ENCODE data around the gene MINPP1.

MINPP1 gene

GRCh38 chr10:87518937-87519336, 14.2 kb downstream of the MINPP1 start:
- DNase-seq (ENCODE audit: insufficient read length, low spot score) = no peak
- no peak for FAIRE-seq

- DNase-seq (ENCODE audit: insufficient read length, low spot score) (no peak), FAIRE-seq (no peak)
Observed at GRCh38 chr10:87519582-87519981, 14.9 kb downstream of the MINPP1 start.

GRCh38 chr10:87523731-87524130, 19.0 kb downstream of the MINPP1 start:
- no peak for FAIRE-seq

GRCh38 chr10:87524296-87524695, 19.6 kb downstream of the MINPP1 start:
- DNase-seq (ENCODE audit: insufficient read length, low spot score) = no peak
- FAIRE-seq = no peak

More at GRCh38 chr10:87523731-87524130, 19.0 kb downstream of the MINPP1 start:
- DNase-seq (ENCODE audit: insufficient read length, low spot score) = no peak

- FAIRE-seq (no peak), DNase-seq (ENCODE audit: insufficient read length, low spot score) (no peak)
Observed at GRCh38 chr10:87531908-87532622, 27.4 kb downstream of the MINPP1 start.

- FAIRE-seq (no peak), DNase-seq (ENCODE audit: insufficient read length, low spot score) (no peak)
Observed at GRCh38 chr10:87532696-87533095, 28.0 kb downstream of the MINPP1 start.

- DNase-seq (ENCODE audit: insufficient read length, low spot score) (no peak), FAIRE-seq (no peak)
Observed at GRCh38 chr10:87534173-87534858, 29.6 kb downstream of the MINPP1 start.

GRCh38 chr10:87538092-87539015, 33.7 kb downstream of the MINPP1 start:
- no peak for FAIRE-seq
- DNase-seq (ENCODE audit: insufficient read length, low spot score) = no peak

- DNase-seq (ENCODE audit: insufficient read length, low spot score) = no peak
- no peak for FAIRE-seq
Observed at GRCh38 chr10:87541114-87541513, 36.4 kb downstream of the MINPP1 start.

- DNase-seq (ENCODE audit: insufficient read length, low spot score) (no peak), FAIRE-seq (no peak)
Observed at GRCh38 chr10:87544721-87545120, 40.0 kb downstream of the MINPP1 start.

- DNase-seq (ENCODE audit: insufficient read length, low spot score) (no peak), FAIRE-seq (no peak)
Observed at GRCh38 chr10:87545783-87546182, 41.1 kb downstream of the MINPP1 start.

- DNase-seq (ENCODE audit: insufficient read length, low spot score) (no peak), FAIRE-seq (no peak)
Observed at GRCh38 chr10:87546210-87546609, 41.5 kb downstream of the MINPP1 start.

GRCh38 chr10:87546971-87547413, 42.3 kb downstream of the MINPP1 start:
- FAIRE-seq (no peak), DNase-seq (ENCODE audit: insufficient read length, low spot score) (no peak)

GRCh38 chr10:87547734-87548311, 43.1 kb downstream of the MINPP1 start:
- FAIRE-seq (peak; percentile 65), DNase-seq (ENCODE audit: insufficient read length, low spot score) (no peak)

- DNase-seq (ENCODE audit: insufficient read length, low spot score) (no peak), FAIRE-seq (no peak)
Observed at GRCh38 chr10:87550741-87551140, 46.0 kb downstream of the MINPP1 start.

- FAIRE-seq (no peak), DNase-seq (ENCODE audit: insufficient read length, low spot score) (no peak)
Observed at GRCh38 chr10:87551326-87551725, 46.6 kb downstream of the MINPP1 start.

- no peak for DNase-seq (ENCODE audit: insufficient read length, low spot score)
- peak; percentile 31 for FAIRE-seq
Observed at GRCh38 chr10:87552248-87552929, 47.7 kb downstream of the MINPP1 start.

GRCh38 chr10:87557409-87557808, 52.7 kb downstream of the MINPP1 start:
- DNase-seq (ENCODE audit: insufficient read length, low spot score) (no peak), FAIRE-seq (no peak)

GRCh38 chr10:87558333-87558732, 53.6 kb downstream of the MINPP1 start:
- FAIRE-seq (no peak), DNase-seq (ENCODE audit: insufficient read length, low spot score) (no peak)

GRCh38 chr10:87559392-87559791, 54.7 kb downstream of the MINPP1 start:
- no peak for DNase-seq (ENCODE audit: insufficient read length, low spot score)
- FAIRE-seq = no peak

Measured in HTR-8/SVneo (cell line).